Measurements from ENCODE around the gene DENND2A.
A peak's percentile ranks its signal among the peaks of the same experiment; 100 is the strongest.
"Not testable (repeated sequence)": the region's sequence is repeated elsewhere in the genome, so short reads cannot be mapped to it uniquely, and the experiment has no call there.

Gene DENND2A

GRCh38 chr7:140517546-140518369, 122.9 kb downstream of the DENND2A start:
- DNase-seq (ENCODE audit: low read depth in 1 of 2, low spot score in 1 of 2) = peak; percentile 29 to 49

GRCh38 chr7:140512317-140513000, 128.2 kb downstream of the DENND2A start:
- no peak for DNase-seq (ENCODE audit: low read depth in 1 of 2, low spot score in 1 of 2)

DNA sequence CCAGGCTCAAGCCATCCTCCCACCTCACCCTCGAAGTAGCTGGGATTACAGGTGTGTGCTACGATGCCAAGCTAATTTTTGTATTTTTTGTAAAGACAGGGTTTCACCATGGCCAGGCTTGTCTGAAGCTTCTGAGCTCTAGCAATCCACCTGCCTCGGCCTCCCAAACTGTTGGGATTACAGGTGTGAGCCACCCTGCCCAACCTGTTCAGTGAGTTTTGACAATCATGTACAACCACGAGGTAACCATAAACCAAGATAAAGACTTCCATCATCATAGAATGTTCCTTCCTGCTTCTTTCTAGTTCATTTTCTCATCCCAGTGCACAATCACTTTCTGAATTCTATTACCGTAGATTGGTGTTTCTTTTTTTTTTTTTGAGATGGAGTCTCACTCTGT, 130.8 kb downstream of the DENND2A start:
- no peak for DNase-seq (ENCODE audit: low read depth in 1 of 2, low spot score in 1 of 2)

DNA sequence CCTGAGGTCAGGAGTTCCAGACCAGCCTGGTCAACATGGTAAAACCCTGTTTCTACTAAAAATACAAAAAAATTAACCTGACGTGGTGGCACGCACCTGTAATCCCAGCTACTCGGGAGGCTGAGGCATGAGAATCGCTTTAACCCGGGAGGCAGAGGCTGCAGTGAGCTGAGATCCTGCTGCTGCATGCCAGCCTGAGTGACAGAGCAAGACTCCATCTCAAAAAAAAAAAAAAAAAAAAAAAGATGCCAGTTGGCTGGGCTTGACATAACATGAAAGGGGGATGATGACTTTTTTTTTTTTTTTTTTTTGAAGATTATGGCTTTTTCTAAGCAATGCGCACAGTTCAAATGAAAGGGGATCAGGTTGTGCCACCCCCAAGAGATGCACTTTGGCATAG, 133.1 kb downstream of the DENND2A start:
- not testable (repeated sequence) for DNase-seq (ENCODE audit: low read depth in 1 of 2, low spot score in 1 of 2)

GRCh38 chr7:140506788-140507464, 133.7 kb downstream of the DENND2A start:
- no peak for DNase-seq (ENCODE audit: low read depth in 1 of 2, low spot score in 1 of 2)

GRCh38 chr7:140501966-140502365, 138.6 kb downstream of the DENND2A start:
- DNase-seq (ENCODE audit: low read depth in 1 of 2, low spot score in 1 of 2) = no peak

GRCh38 chr7:140497807-140498206, 142.8 kb downstream of the DENND2A start:
- not testable (repeated sequence) for DNase-seq (ENCODE audit: low read depth in 1 of 2, low spot score in 1 of 2)

GRCh38 chr7:140497241-140497769, 143.3 kb downstream of the DENND2A start:
- no peak for DNase-seq (ENCODE audit: low read depth in 1 of 2, low spot score in 1 of 2)

GRCh38 chr7:140495514-140496097, 145.0 kb downstream of the DENND2A start:
- no peak for DNase-seq (ENCODE audit: low read depth in 1 of 2, low spot score in 1 of 2)

DNA sequence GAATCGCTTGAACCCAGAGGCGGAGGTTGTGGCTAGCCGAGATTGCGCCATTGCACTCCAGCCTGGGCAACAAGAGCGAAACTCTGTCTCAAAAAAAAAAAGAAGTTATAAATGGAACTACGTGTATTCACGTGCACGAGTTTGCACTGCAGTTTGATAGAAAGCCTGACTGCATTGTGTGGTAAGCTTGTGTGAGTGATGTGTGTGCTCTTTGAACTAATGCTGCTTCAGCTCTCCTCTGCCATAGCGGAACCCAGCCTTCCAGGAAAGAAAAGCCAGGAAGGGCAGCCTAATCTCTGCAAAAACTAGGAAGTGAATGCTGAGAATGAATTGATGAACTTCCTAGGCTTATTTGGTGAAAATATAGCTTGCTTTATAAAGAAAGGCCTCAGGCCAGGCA, 145.7 kb downstream of the DENND2A start:
- DNase-seq (ENCODE audit: low read depth in 1 of 2, low spot score in 1 of 2) = no peak

- DNase-seq (ENCODE audit: low read depth in 1 of 2, low spot score in 1 of 2) = no peak
Observed at GRCh38 chr7:140489026-140489359, 151.6 kb downstream of the DENND2A start.

DNA sequence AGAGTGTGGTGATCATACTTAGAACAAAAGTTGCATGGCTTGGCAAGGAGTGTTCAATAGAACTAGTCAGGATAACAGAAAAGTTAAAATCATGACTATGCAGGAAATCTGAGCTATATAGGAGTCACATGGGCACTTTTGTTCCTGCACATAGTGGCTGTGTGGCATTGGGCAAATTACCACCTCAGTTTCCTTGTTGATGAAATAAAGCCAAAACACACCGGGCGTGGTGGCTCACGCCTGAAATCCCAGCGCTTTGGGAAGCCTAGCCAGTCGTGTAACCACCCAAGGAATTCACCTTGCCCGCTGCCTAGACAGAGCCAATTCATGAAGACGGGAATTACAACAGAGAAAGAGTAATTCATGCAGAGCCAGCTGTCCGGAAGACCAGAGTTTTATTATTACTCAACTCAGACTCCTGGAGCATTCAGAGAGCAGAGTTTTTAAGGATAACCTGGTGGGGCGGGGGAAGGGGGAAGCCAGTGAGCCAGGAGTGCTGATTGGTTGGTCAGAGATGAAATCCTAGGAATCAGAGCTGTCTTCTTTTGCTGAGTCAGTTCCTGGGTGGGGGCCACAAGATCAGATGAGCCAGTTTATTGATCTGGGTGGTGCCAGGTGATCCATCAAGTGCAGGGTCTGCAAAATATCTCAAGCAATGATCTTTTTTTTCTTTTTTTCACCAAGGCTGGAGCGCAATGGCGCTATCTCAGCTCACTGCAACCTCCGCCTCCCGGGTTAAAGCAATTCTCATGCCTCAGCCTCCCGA, 154.9 kb downstream of the DENND2A start:
- no peak for DNase-seq (ENCODE audit: low read depth in 1 of 2, low spot score in 1 of 2)

- DNase-seq (ENCODE audit: low read depth in 1 of 2, low spot score in 1 of 2) = no peak
Observed at GRCh38 chr7:140484951-140485499, 155.6 kb downstream of the DENND2A start.

DNA sequence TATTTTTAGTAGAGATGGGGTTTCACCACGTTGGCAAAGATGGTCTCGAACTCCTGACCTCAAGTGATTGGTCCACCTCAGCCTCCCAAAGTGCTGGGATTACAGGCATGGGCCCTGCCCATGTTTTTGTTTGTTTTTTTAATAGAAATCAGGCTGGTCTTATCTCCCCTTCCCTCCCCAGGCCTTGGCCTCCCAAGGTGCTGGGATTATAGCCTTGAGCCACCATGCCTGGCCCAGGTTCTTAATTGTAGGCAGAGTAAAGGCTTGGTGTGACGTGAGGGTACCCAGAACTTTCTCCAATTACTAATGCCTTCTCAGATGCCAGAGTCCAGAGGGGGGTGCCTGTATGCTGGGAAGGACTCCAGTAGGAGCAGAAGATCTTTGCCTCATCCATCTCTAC, 156.1 kb downstream of the DENND2A start:
- DNase-seq (ENCODE audit: low read depth in 1 of 2, low spot score in 1 of 2) = no peak

GRCh38 chr7:140479739-140480084, 160.9 kb downstream of the DENND2A start:
- DNase-seq (ENCODE audit: low read depth in 1 of 2, low spot score in 1 of 2) = no peak

DNA sequence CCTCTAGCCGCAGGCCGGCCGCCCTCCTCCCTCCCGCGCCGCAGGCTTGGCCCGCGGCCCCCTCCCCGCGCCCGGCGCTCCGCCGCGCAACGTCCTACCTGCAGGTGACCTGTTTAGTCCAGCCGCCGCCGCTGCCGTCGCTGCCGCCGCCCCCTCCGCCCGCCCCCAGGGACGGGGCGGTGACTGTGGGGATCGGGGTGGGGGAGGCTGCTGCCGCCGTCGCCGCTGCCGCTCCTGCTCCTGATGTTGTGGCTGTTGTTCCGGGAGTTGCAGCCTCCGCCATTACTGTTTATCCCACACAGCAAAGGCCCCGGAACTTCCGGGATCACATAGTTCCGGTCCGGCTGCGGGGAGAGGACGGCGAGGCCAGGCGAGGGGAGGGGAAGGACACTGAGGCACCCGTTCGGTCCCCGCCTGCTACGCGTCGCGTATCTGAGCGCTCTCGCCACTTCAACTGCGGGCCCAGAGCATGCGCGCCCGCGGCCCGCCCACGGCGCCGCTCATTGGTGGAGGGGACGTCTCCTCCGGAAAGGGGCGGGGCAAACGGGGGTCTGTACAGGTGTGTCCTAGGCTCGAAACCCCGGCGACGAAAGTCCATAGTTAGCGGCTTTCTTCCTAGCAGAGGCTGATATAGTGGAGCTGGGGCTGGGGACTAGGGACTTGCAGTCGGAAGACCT, 161.4 kb downstream of the DENND2A start, which contains the start of gene MKRN1:
MKRN1 (minus strand) TSS at position 444 of the 677 bp plus-strand sequence; CDS start at position 283, 161 bp downstream.
- peak; percentile 88 to 91 for DNase-seq (ENCODE audit: low read depth in 1 of 2, low spot score in 1 of 2)

DNA sequence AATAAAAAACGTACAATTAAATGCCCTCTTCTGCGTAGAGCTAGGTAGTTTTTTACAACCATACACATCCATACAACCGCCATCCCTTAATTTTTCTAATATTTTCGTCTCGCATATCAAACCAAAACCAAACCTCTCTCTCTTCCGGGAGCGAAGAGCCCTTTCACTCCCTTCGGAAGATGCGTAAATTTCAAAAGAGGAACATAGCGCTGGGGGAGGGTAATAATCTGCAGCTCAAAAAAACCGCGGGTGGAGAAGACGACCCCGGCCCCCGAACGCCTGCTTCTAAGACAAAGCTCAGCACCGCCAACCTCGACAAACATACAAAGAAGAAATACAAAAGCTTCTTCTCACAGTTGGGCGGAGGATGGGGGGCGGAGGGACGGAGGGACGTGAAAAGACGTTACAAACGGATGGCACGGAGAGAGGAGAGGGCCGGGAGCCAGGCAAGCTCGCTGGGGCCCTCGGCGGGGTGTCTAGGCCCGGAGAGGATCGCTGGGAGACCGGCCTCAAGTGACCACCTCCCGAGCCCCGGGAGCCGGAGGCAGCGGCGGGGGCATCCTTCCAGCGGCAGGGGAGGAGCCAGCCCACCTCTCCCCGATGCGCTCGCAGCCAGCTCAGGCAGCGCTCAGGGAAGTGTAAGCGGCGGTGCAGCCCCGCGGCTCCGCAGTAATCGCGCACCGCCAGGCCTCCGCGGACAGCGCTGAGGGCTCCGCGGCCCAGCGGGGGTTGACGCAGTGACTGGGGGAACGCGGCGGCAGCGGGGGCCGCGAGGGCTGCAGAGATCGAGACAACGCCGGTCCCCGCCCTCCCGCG, 162.2 kb downstream of the DENND2A start:
- peak; percentile 12 to 18 for DNase-seq (ENCODE audit: low read depth in 1 of 2, low spot score in 1 of 2)

DNA sequence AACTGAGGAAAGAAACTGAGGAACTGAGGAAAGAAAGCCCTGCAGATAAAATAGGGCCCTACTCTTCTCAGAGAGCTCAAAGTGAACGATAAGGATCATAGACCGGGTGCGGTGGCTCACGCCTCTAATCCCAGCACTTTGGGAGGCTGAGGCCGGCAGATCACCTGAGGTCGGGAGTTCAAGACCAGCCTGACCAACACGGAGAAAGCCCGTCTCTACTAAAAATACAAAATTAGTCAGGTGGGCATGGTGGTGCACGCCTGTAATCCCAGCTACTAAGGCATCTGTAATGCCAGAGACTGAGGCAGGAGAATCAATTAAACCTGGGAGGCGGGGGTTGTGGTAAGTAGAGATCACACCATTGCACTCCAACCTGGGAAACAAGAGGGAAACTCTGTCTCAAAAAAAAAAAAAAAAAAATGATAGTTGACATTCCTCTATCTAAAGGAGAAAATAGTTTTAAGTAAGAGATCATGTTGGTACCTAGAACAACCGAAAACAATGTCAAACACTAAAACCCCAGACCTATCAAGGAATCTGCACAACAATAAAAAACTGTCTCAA, 163.8 kb downstream of the DENND2A start:
- no peak for DNase-seq (ENCODE audit: low read depth in 1 of 2, low spot score in 1 of 2)
